Muscle of leg (tissue), 11 donors: ENCODE measurements around the gene SLC6A20. TPM values are rescaled to one million over a fixed set of nuclear protein-coding genes. Genes with fewer than 3 reads are reported as not detected.

Experiments used
- DNase-seq: peaks from one replicate; pipeline ENCODE4 v3.0.0; 2013
- H3K27ac ChIP-seq: one replicate; pipeline ENCODE4 v1.5.1; 2013; ENCODE audit warnings: mild to moderate bottlenecking, low read length, control low read depth
- H3K27me3 ChIP-seq: one replicate; pipeline ENCODE4 v1.6.1; 2013; ENCODE audit warnings: low read length; ENCODE audit not compliant: control insufficient read depth, insufficient read depth
- H3K36me3 ChIP-seq: one replicate; pipeline ENCODE4 v1.6.1; 2013; ENCODE audit warnings: low read length; ENCODE audit not compliant: control insufficient read depth, insufficient read depth
- H3K4me1 ChIP-seq: one replicate; pipeline ENCODE4 v1.6.1; 2013; ENCODE audit warnings: low read length; ENCODE audit not compliant: control insufficient read depth, insufficient read depth
- H3K4me3 ChIP-seq: one replicate; pipeline ENCODE4 v1.5.1; 2013; ENCODE audit warnings: low read length, control low read depth
- H3K9me3 ChIP-seq: replicated peaks from 2 replicates; pipeline ENCODE4 v1.6.1; 2013; ENCODE audit warnings: low read depth, low read length; ENCODE audit not compliant: control insufficient read depth
- WGBS: methylation state at CpG from one replicate; pipeline ENCODE4 v1.1.5; 2013; ENCODE audit warnings: missing lambda C conversion rate; ENCODE audit not compliant: insufficient coverage; 5-methylcytosine and 5-hydroxymethylcytosine counted together
- polyA plus RNA-seq, 8 donors: library from polyadenylated mRNA; unstranded; fragments of 120-200 nt; gene quantifications; one replicate each; pipeline versions ENCODE4 v1.2.1 to v1.2.3, GENCODE V29; 2013; ENCODE audit warnings: inconsistent platforms in 1 of 8, low replicate concordance in 1 of 8; ENCODE audit not compliant: insufficient read length in 8 of 8, insufficient read depth in 1 of 8
- total RNA-seq: library from RNA; stranded (reverse); fragments of 120-200 nt; gene quantifications from one replicate; pipeline ENCODE4 v1.2.4, GENCODE V29; 2013

The SLC6A20 gene
- total and polyA plus RNA-seq, 9 donors: 0.09 to 8.4 (median 0.28) TPM

DNA sequence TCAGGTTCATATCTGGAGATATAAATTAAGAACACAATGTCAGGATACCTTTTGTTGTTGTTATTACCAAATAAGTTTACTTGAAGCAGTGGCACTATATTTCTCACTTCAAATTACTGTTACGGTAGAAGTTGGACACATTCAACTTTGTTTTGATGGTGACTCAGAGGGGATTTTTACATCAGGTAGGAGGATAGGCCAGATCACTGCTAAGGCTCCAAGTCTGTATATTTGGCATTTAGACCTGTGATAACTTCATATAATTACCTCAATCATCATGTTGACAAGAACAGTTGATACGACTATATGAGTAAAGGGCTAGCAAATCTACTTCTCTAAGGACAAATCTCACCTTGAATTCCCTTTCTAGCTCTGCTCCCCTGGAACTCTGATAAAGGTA is 30.0 kb upstream of the SLC6A20 start:
- H3K27me3 ChIP-seq: no peaks in the 10 kb centered on the region
- H3K27ac ChIP-seq: no peak overlapping the region
- peaks cover 22% of the 10 kb centered on the region for H3K36me3 ChIP-seq
- no peak for DNase-seq
- WGBS: no CpG with 5 or more reads among the region's 2 CpGs
- H3K4me1 ChIP-seq: no peaks in the 10 kb centered on the region
- H3K9me3 ChIP-seq: no peaks in the 10 kb centered on the region
- H3K4me3 ChIP-seq: no peak overlapping the region

DNA sequence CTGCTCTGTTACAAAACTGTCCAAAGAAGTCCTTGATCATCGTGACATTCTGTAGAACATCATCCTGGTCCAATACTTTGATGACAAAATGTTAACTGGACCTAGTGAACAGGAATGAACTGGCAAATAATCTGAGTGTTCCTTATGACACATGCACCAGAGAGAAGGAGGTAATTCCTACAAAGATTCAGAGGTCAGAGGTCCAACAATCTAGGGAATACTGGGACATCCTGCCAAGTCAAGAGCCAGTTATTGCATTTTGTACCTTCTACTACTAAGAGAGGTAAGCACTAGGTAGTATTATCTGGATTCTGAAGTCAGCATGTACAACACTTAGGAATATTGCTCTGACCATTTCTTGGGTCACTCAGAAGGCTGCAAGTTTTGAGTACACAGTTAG is 24.8 kb upstream of the SLC6A20 start:
- Histone ChIP-seq H3K36me3 (peaks cover 15% of the 10 kb centered on the region), H3K4me1 (peaks cover 13% of the 10 kb centered on the region), H3K27me3 (no peaks in the 10 kb centered on the region), H3K27ac (no peak overlapping the region), H3K9me3 (peaks cover 5% of the 10 kb centered on the region), H3K4me3 (no peak overlapping the region)
- 100% methylated on average over 1 of the region's 1 CpG for WGBS
- no peak for DNase-seq

DNA sequence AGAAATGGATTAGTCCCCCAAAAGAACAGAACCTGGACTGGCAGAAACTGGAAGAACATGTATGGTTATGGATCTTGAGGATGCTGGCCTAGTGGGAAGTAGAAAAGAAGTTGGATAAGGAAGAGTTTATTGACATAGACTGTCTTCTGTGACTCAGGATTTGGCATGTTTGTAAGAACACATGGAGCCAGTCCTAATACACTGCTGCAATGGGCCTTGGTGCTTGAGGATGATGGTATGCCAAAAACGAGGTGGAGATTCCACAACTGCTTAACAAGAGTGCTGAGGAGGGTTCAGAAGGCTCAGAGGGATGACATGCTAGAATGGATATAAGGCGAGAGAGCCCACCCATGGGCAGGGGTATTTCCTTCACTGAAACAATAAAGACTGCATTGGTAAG is 23.2 kb upstream of the SLC6A20 start:
- Histone ChIP-seq H3K9me3 (peaks cover 5% of the 10 kb centered on the region), H3K27ac (no peak overlapping the region), H3K36me3 (peaks cover 14% of the 10 kb centered on the region), H3K27me3 (no peaks in the 10 kb centered on the region), H3K4me3 (no peak overlapping the region), H3K4me1 (peaks cover 13% of the 10 kb centered on the region)
- 50% methylated on average over 1 of the region's 2 CpGs for WGBS
- DNase-seq: peak; percentile 22

DNA sequence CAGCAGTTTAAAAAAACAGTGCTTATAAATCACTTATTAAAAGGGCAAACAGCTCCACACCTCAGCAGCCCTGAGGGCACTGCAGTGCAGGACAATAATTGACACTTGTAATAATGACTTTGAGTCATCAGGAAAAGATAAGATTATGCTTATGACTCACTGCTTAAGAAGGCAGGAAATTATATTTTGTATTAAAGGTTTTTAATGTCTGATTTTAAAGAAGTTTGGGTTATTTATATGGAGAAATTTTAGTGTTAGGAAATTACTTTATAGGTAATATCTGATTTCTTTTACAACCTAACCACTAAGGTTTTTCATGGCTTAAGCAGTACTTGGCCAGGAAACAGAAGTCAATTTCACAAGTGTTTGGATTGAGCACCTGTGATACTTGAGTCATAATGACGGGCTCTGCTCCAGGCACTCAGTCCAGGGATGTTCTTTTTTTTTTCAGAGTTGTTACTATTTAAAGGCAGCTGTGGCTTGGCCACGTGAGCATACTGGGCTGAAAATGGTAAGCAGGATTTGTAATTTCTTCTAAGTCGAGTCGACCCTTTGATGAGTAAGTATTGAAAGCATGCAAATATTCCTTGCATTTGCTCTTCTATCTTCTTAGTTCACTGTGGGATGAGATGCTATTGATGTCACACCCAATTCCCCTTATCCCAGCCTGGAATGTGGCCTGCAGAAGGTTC is 21.6 kb upstream of the SLC6A20 start:
- no CpG with 5 or more reads among the region's 4 CpGs for WGBS
- DNase-seq: peak; percentile 93
- Histone ChIP-seq H3K27me3 (no peaks in the 10 kb centered on the region), H3K27ac (peak overlapping the region; percentile 59), H3K36me3 (peaks cover 13% of the 10 kb centered on the region), H3K9me3 (peaks cover 5% of the 10 kb centered on the region), H3K4me1 (peaks cover 13% of the 10 kb centered on the region), H3K4me3 (no peak overlapping the region)

DNA sequence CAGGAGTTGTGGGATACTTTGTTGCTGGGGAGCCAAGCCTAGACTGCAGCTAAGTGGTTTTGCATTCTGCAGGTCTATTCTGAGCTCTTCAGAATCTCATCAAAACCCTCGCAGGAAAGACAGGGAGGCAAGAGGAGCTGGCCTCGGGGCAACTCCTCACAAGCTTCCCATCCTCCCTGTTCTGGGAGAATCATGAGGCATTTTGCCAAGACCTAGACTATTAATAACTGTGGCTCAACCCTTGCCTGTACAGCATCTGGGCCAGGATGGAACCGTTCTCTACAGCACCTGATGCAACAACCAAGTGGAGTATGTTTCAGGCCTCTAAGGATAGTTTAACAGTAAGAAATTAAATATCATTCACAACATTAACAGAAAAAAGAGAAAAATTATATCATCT is 20.2 kb upstream of the SLC6A20 start:
- no peak overlapping the region for H3K27ac ChIP-seq
- peak; percentile 78 for DNase-seq
- no peaks in the 10 kb centered on the region for H3K27me3 ChIP-seq
- H3K36me3 ChIP-seq: peaks cover 11% of the 10 kb centered on the region
- H3K9me3 ChIP-seq: peaks cover 5% of the 10 kb centered on the region
- H3K4me3 ChIP-seq: no peak overlapping the region
- H3K4me1 ChIP-seq: peaks cover 13% of the 10 kb centered on the region
- WGBS: no CpG with 5 or more reads among the region's 3 CpGs

DNA sequence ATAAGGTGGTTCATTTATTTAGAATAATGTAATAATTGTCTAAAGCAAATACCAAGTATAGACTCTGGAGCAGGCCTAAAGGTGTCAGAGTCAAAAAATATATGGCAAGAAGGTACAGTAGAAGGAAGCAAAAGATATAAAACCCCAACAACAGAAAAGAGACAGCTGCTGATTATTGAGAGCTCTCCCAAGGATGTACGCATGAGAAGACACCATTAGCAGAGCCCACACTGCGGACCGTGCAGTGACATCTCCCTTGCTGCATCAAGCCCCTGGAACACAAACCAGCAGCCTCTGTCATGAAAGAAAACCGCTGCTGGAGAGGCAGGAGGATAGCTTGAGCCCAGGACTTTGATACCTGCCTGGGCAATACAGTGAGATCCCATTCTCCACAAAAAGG is 18.0 kb upstream of the SLC6A20 start:
- Histone ChIP-seq H3K36me3 (no peaks in the 10 kb centered on the region), H3K4me1 (peaks cover 13% of the 10 kb centered on the region), H3K27ac (no peak overlapping the region), H3K4me3 (no peak overlapping the region), H3K27me3 (no peaks in the 10 kb centered on the region), H3K9me3 (peaks cover 5% of the 10 kb centered on the region)
- WGBS: 100% methylated on average over 2 of the region's 4 CpGs
- DNase-seq: no peak

DNA sequence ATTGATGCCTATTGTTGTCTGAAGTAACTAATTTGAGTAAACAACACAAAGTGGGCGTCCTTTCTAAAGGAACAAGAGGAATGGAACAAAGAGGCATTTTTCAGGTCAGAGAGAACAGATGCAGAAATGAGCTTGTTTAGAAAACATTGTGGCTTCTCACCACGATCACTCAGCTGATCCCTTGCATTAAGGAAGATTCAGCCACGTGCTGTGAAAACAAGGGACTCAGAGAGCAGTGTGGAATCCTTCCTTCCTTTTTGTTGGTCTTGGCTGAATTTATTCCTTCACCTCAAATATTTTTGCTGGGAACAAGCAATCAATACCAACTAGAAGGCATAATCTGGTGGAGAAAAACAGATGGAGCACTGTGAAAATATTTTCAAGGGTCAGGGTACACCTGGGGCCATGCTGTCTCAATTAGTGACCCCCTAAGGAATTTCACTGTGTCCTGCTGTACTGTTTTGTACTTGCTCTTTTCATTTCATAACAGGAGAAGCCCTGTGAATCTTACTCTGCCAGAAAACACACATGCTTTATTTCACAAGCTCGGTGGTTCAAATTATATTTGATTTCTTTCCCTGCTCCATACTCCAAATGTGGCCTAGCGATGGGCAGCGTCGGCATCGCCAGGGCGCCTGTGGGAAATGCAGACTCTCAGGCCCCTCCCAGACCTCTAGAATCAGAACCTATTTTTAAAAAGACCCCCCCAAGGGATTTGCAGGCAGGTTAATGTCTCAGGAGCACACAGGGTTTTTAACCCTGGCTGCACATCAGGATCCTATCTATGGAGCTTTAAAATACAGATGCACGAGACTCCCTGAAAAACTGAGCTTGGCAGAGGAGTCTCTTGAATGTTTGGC is 11.6 kb upstream of the SLC6A20 start:
- H3K9me3 ChIP-seq: no peaks in the 10 kb centered on the region
- H3K27me3 ChIP-seq: no peaks in the 10 kb centered on the region
- H3K4me3 ChIP-seq: no peak overlapping the region
- H3K4me1 ChIP-seq: peaks cover 3% of the 10 kb centered on the region
- 30% methylated on average over 7 of the region's 10 CpGs for WGBS
- peak overlapping the region; percentile 48 for H3K27ac ChIP-seq
- peak; percentile 54 for DNase-seq
- no peaks in the 10 kb centered on the region for H3K36me3 ChIP-seq

DNA sequence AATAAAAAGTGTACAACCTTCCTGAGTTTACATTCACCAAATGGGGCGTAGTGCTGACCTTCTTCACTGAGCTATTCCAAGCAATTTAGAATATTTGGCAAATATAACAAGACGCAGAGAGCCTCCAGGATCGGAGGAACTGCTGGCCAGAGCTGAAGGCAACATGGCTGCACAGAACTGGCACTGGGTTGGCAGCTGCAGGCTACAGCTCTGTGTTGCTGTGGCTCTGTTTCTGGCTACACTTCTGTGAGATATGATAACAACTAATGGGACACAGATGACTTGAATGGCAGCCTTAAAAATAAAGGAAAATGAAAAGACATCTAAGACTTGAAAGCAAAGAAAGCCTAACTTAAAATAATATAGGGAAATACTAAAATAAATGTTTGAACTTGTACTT is 10.8 kb upstream of the SLC6A20 start:
- no peak overlapping the region for H3K4me3 ChIP-seq
- no peaks in the 10 kb centered on the region for H3K9me3 ChIP-seq
- DNase-seq: no peak
- no peaks in the 10 kb centered on the region for H3K27me3 ChIP-seq
- WGBS: 50% methylated on average over 2 of the region's 3 CpGs
- no peak overlapping the region for H3K27ac ChIP-seq
- H3K4me1 ChIP-seq: peaks cover 3% of the 10 kb centered on the region
- no peaks in the 10 kb centered on the region for H3K36me3 ChIP-seq

DNA sequence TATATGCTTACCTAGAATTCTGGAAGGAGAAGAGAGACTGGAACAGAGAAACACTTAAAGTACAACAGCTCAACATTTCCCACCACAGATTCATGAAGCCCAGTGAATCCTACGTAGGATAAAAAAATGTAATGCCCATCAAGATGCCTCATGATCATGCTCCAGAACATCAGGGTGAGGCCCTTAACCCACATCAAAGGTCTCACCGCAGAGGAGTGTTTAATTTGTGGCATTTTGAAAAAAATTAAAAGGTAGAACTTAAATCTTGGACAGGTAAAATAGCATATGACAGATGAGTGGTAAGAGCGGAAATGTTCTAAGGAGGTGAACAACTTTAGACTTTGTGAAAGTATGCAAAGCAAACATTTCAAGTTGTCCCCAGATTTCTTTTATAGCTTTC is 9.7 kb upstream of the SLC6A20 start:
- H3K9me3 ChIP-seq: no peaks in the 10 kb centered on the region
- no peaks in the 10 kb centered on the region for H3K27me3 ChIP-seq
- H3K27ac ChIP-seq: no peak overlapping the region
- H3K36me3 ChIP-seq: no peaks in the 10 kb centered on the region
- no peak for DNase-seq
- H3K4me3 ChIP-seq: no peak overlapping the region
- WGBS: no CpG with 5 or more reads among the region's 3 CpGs
- peaks cover 3% of the 10 kb centered on the region for H3K4me1 ChIP-seq

DNA sequence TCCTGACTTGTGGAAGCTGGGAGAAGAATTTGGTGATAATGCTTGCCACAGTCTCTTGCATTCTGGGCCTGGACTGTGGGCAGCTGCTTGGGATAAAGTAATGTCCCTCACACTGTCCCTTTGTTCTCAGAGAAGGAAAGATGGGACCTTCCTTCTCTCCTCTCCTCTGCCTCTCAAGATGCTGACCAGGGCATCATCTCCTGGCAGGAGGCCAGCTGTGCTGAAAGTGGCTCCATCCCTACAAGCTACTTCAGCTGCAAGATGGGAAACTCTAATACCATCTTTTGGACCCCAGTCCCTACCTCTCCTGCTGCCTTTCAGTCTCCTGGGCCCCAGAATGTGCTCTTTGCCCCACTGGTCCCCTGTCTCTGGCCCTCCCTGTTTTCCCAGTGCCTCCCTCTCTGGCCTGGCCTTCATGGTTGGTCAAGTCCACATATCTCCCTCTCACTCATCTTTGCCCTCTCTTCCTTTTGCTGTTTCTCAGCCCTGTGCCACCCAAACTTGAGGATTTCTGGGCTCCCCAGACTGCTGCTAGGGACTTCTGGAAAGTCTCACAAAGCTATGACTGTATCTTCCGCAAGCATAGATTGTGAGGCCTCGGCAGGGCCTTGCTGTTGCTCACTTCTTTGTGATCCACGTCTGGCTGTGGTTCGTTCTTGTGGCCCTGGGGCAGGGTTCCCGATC is 7.1 kb upstream of the SLC6A20 start:
- H3K4me1 ChIP-seq: peaks cover 2% of the 10 kb centered on the region
- peaks cover 10% of the 10 kb centered on the region for H3K27me3 ChIP-seq
- no peak overlapping the region for H3K27ac ChIP-seq
- no peak for DNase-seq
- H3K36me3 ChIP-seq: no peaks in the 10 kb centered on the region
- 87% methylated on average over 5 of the region's 5 CpGs for WGBS
- no peak overlapping the region for H3K4me3 ChIP-seq
- no peaks in the 10 kb centered on the region for H3K9me3 ChIP-seq
